Measurements from ENCODE around the gene FAM89A. TPM values are rescaled to one million over a fixed set of nuclear protein-coding genes. Genes with fewer than 3 reads are reported as not detected.

Gene FAM89A
- total RNA-seq, 1 donor, result 10.9 TPM

DNA sequence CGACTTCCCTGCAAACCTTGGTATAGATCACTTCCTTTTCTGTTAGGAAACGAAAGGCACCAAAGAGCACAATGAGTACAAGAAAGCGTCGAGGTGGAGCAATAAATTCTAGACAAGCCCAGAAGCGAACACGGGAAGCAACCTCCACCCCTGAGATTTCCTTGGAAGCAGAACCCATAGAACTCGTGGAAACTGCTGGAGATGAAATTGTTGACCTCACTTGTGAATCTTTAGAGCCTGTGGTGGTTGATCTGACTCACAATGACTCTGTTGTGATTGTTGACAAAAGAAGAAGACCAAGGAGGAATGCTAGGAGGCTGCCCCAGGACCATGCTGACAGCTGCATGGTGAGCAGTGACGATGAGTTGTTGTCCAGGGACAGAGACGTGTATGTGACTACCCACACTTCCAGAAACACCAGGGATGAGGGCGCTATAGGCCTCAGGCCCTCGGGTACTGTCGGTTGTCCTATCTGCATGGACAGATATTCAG lies 18.5 kb downstream of the FAM89A start:
- Histone ChIP-seq H2AFZ (ENCODE audit: low read length) (no peak overlapping the region), H4K20me1 (ENCODE audit: insufficient read depth, low read length) (no peaks in the 10 kb centered on the region), H3K27ac (ENCODE audit: low read depth, low read length) (no peak overlapping the region), H3K9me3 (ENCODE audit: low read depth, low read length) (no peaks in the 10 kb centered on the region), H3K79me2 (ENCODE audit: insufficient read depth, low read length) (no peaks in the 10 kb centered on the region), H3K36me3 (ENCODE audit: insufficient read depth, low read length) (no peaks in the 10 kb centered on the region), H3K27me3 (ENCODE audit: insufficient read depth, low read length) (no peaks in the 10 kb centered on the region), H3K4me1 (ENCODE audit: insufficient read depth, low read length) (no peaks in the 10 kb centered on the region), H3K4me2 (ENCODE audit: insufficient read depth, low read length) (no peak overlapping the region), H3K4me3 (ENCODE audit: insufficient read depth, low read length) (no peak overlapping the region)
- DNase-seq (ENCODE audit: insufficient read length, low spot score, missing footprints), result peak; percentile 78
- TF ChIP-seq, protein P1, sequence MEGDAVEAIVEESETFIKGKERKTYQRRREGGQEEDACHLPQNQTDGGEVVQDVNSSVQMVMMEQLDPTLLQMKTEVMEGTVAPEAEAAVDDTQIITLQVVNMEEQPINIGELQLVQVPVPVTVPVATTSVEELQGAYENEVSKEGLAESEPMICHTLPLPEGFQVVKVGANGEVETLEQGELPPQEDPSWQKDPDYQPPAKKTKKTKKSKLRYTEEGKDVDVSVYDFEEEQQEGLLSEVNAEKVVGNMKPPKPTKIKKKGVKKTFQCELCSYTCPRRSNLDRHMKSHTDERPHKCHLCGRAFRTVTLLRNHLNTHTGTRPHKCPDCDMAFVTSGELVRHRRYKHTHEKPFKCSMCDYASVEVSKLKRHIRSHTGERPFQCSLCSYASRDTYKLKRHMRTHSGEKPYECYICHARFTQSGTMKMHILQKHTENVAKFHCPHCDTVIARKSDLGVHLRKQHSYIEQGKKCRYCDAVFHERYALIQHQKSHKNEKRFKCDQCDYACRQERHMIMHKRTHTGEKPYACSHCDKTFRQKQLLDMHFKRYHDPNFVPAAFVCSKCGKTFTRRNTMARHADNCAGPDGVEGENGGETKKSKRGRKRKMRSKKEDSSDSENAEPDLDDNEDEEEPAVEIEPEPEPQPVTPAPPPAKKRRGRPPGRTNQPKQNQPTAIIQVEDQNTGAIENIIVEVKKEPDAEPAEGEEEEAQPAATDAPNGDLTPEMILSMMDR (IDR thresholded peaks at IDR 0.05; ENCODE audit: extremely low read depth, low read depth, low read length), result no peak

GRCh38 chr1:231020816-231021215 lies 19.2 kb downstream of the FAM89A start:
- Histone ChIP-seq H3K4me1 (ENCODE audit: insufficient read depth, low read length) (no peaks in the 10 kb centered on the region), H4K20me1 (ENCODE audit: insufficient read depth, low read length) (no peaks in the 10 kb centered on the region), H3K79me2 (ENCODE audit: insufficient read depth, low read length) (no peaks in the 10 kb centered on the region), H3K4me3 (ENCODE audit: insufficient read depth, low read length) (no peak overlapping the region), H3K27me3 (ENCODE audit: insufficient read depth, low read length) (no peaks in the 10 kb centered on the region), H3K9me3 (ENCODE audit: low read depth, low read length) (no peaks in the 10 kb centered on the region), H3K36me3 (ENCODE audit: insufficient read depth, low read length) (no peaks in the 10 kb centered on the region), H2AFZ (ENCODE audit: low read length) (no peak overlapping the region), H3K27ac (ENCODE audit: low read depth, low read length) (no peak overlapping the region), H3K4me2 (ENCODE audit: insufficient read depth, low read length) (no peak overlapping the region)
- DNase-seq (ENCODE audit: insufficient read length, low spot score, missing footprints), result no peak
- TF ChIP-seq, protein P1 (IDR thresholded peaks at IDR 0.05; ENCODE audit: extremely low read depth, low read depth, low read length), result no peak

DNA sequence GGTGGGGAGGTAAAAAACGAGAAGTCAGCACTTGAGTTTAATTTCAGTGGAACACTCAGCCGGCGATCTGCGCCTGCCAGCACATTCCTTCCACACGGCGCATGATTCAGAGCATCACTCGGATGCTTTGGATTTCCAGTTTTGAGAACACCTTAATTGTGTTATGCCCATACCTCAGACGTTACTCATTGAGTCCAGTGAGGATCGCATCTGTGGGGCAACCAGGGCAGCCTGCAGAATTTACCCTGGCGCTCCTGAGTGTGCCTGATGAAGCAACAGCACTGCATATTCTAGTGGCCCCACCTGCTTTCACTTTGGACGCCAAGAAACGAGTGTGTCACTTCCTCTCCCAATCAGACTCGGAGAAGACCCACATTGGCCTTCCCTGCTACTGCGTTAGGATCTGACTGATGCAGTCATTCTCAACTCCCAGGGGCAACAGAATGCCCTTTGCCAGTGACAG lies 19.9 kb downstream of the FAM89A start:
- no peaks in the 10 kb centered on the region for H3K9me3 ChIP-seq (ENCODE audit: low read depth, low read length)
- H4K20me1 ChIP-seq (ENCODE audit: insufficient read depth, low read length), result no peaks in the 10 kb centered on the region
- H3K27ac ChIP-seq (ENCODE audit: low read depth, low read length), result no peak overlapping the region
- H3K4me3 ChIP-seq (ENCODE audit: insufficient read depth, low read length), result no peak overlapping the region
- H3K4me2 ChIP-seq (ENCODE audit: insufficient read depth, low read length), result no peak overlapping the region
- no peaks in the 10 kb centered on the region for H3K79me2 ChIP-seq (ENCODE audit: insufficient read depth, low read length)
- no peak overlapping the region for H2AFZ ChIP-seq (ENCODE audit: low read length)
- H3K36me3 ChIP-seq (ENCODE audit: insufficient read depth, low read length), result no peaks in the 10 kb centered on the region
- DNase-seq (ENCODE audit: insufficient read length, low spot score, missing footprints), result no peak
- TF ChIP-seq, protein P1 (IDR thresholded peaks at IDR 0.05; ENCODE audit: extremely low read depth, low read depth, low read length), result no peak
- H3K4me1 ChIP-seq (ENCODE audit: insufficient read depth, low read length), result no peaks in the 10 kb centered on the region
- H3K27me3 ChIP-seq (ENCODE audit: insufficient read depth, low read length), result no peaks in the 10 kb centered on the region

GRCh38 chr1:231019711-231020110 lies 20.3 kb downstream of the FAM89A start:
- Histone ChIP-seq H3K79me2 (ENCODE audit: insufficient read depth, low read length) (no peaks in the 10 kb centered on the region), H4K20me1 (ENCODE audit: insufficient read depth, low read length) (no peaks in the 10 kb centered on the region), H3K4me2 (ENCODE audit: insufficient read depth, low read length) (no peak overlapping the region), H3K4me1 (ENCODE audit: insufficient read depth, low read length) (no peaks in the 10 kb centered on the region), H3K4me3 (ENCODE audit: insufficient read depth, low read length) (no peak overlapping the region), H2AFZ (ENCODE audit: low read length) (no peak overlapping the region), H3K36me3 (ENCODE audit: insufficient read depth, low read length) (no peaks in the 10 kb centered on the region), H3K27me3 (ENCODE audit: insufficient read depth, low read length) (no peaks in the 10 kb centered on the region), H3K27ac (ENCODE audit: low read depth, low read length) (no peak overlapping the region), H3K9me3 (ENCODE audit: low read depth, low read length) (no peaks in the 10 kb centered on the region)
- TF ChIP-seq, protein P1 (IDR thresholded peaks at IDR 0.05; ENCODE audit: extremely low read depth, low read depth, low read length), result no peak
- no peak for DNase-seq (ENCODE audit: insufficient read length, low spot score, missing footprints)
